ENCODE data around the gene FAAH.
"Not testable (repeated sequence)": the region's sequence is repeated elsewhere in the genome, so short reads cannot be mapped to it uniquely, and the experiment has no call there.

FAAH gene

GRCh38 chr1:46363121-46363520, 31.0 kb upstream of the FAAH start:
- H3K9me3 ChIP-seq (ENCODE audit: severe bottlenecking) = no peaks in the 10 kb centered on the region
- no peak overlapping the region; the same call in 1 of the 2 replicates for H3K4me3 ChIP-seq (ENCODE audit: low read depth, low read length)
- H3K27me3 ChIP-seq (ENCODE audit: insufficient read depth, low read depth, severe bottlenecking) = no peaks in the 10 kb centered on the region
- DNase-seq = peak; percentile 93
- TF ChIP-seq CTCF (IDR thresholded peaks at IDR 0.05; ENCODE audit: low read depth, low read length) = no peak
- peak overlapping the region; percentile 72 for H3K27ac ChIP-seq
- H3K36me3 ChIP-seq = peaks cover 5% of the 10 kb centered on the region; the same call in 1 of the 2 replicates

- no peak overlapping the region for H3K4me3 ChIP-seq (ENCODE audit: low read depth, low read length)
- H3K27me3 ChIP-seq (ENCODE audit: insufficient read depth, low read depth, severe bottlenecking) = no peaks in the 10 kb centered on the region
- TF ChIP-seq CTCF (IDR thresholded peaks at IDR 0.05; ENCODE audit: low read depth, low read length) = no peak
- no peak overlapping the region for H3K27ac ChIP-seq
- no peak for DNase-seq
- peaks cover 5% of the 10 kb centered on the region; the same call in 1 of the 2 replicates for H3K36me3 ChIP-seq
- H3K9me3 ChIP-seq (ENCODE audit: severe bottlenecking) = no peaks in the 10 kb centered on the region
Measured at GRCh38 chr1:46364612-46365011, 29.5 kb upstream of the FAAH start.

DNA sequence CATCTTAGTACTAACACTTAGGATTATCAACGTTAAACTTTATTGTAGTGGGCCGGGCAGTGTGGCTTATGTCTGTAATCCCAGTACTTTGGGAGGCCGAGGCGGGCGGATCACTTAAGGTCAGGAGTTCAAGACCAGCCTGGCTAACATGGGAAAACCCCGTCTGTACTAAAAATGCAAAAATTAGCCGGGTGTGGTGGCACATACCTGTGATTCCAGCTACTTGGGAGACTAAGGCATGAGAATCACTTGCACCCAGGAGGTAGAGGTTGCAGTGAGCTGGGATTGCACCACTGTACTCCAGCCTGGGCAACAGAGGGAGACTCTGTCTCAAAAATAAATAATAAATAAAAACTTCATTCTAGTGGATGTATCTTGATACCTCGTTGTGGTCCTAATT, 28.3 kb upstream of the FAAH start:
- H3K27me3 ChIP-seq (ENCODE audit: insufficient read depth, low read depth, severe bottlenecking); H3K4me3 ChIP-seq (ENCODE audit: low read depth, low read length); H3K27ac ChIP-seq; H3K36me3 ChIP-seq; H3K9me3 ChIP-seq (ENCODE audit: severe bottlenecking): not testable (repeated sequence)
- peak; percentile 41 for DNase-seq

- DNase-seq = no peak
- no peak for TF ChIP-seq CTCF (IDR thresholded peaks at IDR 0.05; ENCODE audit: low read depth, low read length)
- Histone ChIP-seq H3K36me3 (no peaks in the 10 kb centered on the region), H3K27me3 (ENCODE audit: insufficient read depth, low read depth, severe bottlenecking) (no peaks in the 10 kb centered on the region), H3K27ac (no peak overlapping the region), H3K9me3 (ENCODE audit: severe bottlenecking) (no peaks in the 10 kb centered on the region), H3K4me3 (ENCODE audit: low read depth, low read length) (no peak overlapping the region)
Measured at GRCh38 chr1:46367072-46367471, 27.0 kb upstream of the FAAH start.

DNA sequence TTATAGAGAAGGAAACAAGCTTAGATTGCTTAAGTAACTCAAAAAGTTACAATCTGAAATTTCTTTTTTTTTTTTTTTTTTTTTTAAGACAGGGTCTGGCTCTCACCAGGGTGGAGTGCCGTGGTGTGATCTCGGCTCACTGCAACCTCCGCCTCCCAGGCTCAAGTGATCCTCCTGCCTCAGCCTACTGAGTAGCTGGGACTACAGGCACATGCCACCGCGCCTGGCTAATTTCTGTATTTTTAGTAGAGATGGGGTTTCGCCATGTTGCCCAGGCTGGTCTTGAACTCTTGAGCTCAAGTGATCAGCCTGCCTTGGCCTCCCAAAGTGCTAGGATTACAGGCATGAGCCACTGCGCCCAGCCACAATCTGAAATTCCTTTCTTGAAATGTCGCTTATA, 26.4 kb upstream of the FAAH start:
- H3K36me3 ChIP-seq; H3K9me3 ChIP-seq (ENCODE audit: severe bottlenecking): not testable (repeated sequence)

DNA sequence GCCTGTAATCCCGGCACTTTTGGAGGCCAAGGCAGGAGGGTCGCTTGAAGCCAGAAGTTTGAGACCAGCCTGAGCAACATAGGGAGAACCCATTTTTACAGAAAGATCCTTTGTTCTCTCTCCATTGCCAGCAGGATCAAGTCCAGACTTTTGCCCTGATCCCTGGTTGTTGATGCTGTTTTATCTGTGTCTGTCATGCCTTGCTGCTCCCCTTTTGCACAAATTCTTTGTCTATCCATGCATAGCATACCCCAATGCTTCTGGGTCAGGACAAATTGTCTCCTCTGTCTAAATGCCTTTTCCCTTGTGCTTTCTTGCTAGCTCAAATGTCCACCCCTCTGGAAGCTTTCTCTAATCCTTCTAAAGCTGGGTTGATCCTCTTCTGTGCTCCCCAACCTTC, 25.3 kb upstream of the FAAH start:
- H3K27ac ChIP-seq = peak overlapping the region; percentile 38
- no peak for TF ChIP-seq CTCF (IDR thresholded peaks at IDR 0.05; ENCODE audit: low read depth, low read length)
- H3K9me3 ChIP-seq (ENCODE audit: severe bottlenecking) = no peaks in the 10 kb centered on the region
- no peaks in the 10 kb centered on the region for H3K27me3 ChIP-seq (ENCODE audit: insufficient read depth, low read depth, severe bottlenecking)
- no peaks in the 10 kb centered on the region for H3K36me3 ChIP-seq
- DNase-seq = peak; percentile 12
- no peak overlapping the region for H3K4me3 ChIP-seq (ENCODE audit: low read depth, low read length)

More for the DNA sequence above, 26.4 kb upstream of the FAAH start:
- not testable (repeated sequence) for H3K4me3 ChIP-seq (ENCODE audit: low read depth, low read length); H3K27me3 ChIP-seq (ENCODE audit: insufficient read depth, low read depth, severe bottlenecking); H3K27ac ChIP-seq; DNase-seq

GRCh38 chr1:46369542-46370213, 24.4 kb upstream of the FAAH start:
- Histone ChIP-seq H3K4me3 (ENCODE audit: low read depth, low read length) (no peak overlapping the region), H3K36me3 (no peaks in the 10 kb centered on the region), H3K27ac (no peak overlapping the region), H3K9me3 (ENCODE audit: severe bottlenecking) (no peaks in the 10 kb centered on the region), H3K27me3 (ENCODE audit: insufficient read depth, low read depth, severe bottlenecking) (no peaks in the 10 kb centered on the region)
- TF ChIP-seq CTCF (IDR thresholded peaks at IDR 0.05; ENCODE audit: low read depth, low read length) = no peak
- DNase-seq = no peak
